HG03457 (cell line): Measurements from ENCODE around the gene KIF5A.
A peak's percentile ranks its signal among the peaks of the same experiment; 100 is the strongest.

Experiments used
- ATAC-seq: cut with Tn5 transposase; IDR thresholded peaks from one replicate; pipeline ENCODE4 v1.9.1; 2021; ENCODE audit warnings: moderate number of reproducible peaks; ENCODE audit not compliant: unreplicated experiment

Gene KIF5A

DNA sequence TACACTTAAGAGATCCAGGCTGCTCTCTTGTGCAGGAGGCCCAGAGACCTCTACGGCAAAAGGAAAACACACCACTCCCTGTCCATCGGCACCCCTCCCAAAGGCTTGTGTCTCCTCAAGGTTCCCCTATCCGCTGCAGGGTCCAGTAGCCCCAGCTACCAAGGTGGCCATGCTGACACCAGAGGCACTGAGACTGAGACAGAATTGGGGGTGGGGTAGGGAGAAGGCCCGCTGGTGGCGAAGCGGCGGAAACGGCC lies 30.1 kb upstream of the KIF5A start:
- ATAC-seq: peak; percentile 3

DNA sequence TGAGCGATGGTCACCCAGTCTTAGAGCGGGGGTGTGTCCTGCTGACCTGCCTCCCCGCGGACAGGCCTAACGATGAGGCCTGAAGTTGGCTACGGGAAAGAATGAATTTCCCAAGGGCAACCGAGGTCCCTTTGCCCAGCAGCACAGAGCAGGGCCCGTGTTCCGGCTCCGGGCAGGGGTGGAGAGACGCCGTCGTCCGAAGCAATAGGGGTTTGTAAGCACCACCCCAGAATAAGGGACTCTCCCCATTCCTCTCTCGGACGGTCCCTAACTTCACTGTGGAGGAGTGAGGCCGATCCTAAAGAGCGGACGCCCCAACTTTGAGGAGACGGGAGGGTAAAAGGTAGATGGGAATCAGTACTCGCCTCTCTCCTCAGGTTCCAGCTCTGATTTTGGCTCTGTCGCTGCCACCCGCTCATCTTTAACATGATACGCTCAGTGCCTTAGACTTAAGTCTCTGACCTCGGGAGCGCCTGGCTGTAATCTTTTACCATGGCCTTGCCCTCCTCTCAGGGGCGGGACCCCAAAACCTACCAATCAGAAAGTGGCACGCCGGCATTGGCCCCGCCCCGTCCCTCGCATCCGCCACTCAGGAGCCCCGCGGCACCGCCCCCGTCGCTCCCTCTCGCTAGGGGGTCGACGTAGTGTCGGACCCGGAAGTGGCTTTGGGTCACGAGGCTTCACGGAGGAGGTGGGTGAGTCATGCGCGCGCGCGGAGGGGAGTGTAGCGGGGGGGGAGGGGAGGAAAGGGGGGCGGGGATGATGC lies 29.6 kb upstream of the KIF5A start, which contains the start of gene DDIT3:
Gene DDIT3 (minus strand): TSS at position 462 of the 766 bp plus-strand sequence. CDS start 3,108 bp downstream, outside the sequence.
- peak; percentile 53 for ATAC-seq

DNA sequence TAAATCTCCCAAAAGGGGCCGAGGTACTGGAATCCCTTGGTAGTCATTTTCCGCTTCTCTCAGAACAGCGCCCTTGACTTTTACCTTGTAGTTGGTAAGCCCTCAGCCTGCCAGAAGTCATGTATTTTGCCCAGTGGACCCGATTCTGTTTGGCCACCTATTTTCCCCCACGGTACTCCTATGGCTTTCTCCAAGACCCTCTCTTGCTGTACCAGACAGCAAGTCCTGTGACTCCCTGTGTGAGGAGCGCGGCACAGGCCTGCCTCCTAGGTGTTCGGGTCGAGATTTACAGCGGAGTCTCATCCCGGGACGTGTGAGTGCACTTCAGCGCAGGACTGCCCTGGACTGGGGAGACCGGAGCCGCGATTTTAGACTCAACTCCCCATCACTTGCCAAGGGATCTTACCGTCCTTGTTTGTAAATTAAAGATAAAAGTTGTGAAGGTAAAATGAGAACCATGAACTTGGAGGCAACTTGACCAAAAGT lies 28.3 kb upstream of the KIF5A start:
- no peak for ATAC-seq

DNA sequence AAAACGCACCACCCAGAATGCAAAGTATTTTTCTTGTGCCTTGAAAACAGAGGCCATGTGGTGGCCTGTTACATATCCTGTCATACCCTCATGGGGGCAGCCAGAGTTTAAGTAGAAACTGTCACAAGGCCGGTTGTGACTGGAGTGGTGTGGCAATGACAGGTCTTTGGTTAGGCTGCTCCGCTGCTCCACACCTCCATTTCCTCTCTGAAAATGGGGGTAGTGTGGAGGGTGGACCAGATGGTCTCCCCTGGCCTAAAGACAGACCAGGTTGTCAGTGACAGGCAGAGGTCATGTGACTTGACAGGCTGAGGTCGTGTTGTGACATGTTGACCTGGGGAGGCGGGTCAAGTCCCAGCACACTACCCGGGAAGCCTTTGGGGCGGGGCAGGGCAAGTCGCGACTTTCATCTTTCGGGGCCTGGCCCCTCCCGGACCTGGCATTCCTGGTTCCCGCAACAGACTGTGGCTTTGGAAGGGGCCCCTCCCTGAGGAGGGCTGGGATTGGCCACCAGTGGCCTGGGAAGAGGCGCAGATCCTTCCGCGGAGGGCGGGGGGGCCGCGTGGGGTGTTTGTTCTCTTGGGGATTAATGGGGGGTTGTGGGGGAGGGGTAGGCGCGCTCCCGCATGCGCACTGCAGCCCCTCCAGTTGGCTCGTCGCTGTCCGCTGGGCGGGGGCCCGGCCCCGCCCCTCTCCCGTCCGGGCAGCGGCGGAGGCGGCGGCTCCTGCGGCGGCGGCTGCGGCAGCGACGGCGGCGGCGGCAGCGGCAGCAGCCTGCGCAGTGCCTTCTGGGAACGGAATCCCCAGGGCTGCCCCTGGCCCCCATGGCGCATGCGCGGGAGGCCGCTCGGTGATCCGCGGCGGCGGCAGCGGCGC lies 27.6 kb upstream of the KIF5A start, which contains the start of gene MBD6:
Gene MBD6 (plus strand): TSS at position 814 of the 876 bp plus-strand sequence. CDS start 1,480 bp downstream, outside the sequence.
- ATAC-seq: peak; percentile 25

DNA sequence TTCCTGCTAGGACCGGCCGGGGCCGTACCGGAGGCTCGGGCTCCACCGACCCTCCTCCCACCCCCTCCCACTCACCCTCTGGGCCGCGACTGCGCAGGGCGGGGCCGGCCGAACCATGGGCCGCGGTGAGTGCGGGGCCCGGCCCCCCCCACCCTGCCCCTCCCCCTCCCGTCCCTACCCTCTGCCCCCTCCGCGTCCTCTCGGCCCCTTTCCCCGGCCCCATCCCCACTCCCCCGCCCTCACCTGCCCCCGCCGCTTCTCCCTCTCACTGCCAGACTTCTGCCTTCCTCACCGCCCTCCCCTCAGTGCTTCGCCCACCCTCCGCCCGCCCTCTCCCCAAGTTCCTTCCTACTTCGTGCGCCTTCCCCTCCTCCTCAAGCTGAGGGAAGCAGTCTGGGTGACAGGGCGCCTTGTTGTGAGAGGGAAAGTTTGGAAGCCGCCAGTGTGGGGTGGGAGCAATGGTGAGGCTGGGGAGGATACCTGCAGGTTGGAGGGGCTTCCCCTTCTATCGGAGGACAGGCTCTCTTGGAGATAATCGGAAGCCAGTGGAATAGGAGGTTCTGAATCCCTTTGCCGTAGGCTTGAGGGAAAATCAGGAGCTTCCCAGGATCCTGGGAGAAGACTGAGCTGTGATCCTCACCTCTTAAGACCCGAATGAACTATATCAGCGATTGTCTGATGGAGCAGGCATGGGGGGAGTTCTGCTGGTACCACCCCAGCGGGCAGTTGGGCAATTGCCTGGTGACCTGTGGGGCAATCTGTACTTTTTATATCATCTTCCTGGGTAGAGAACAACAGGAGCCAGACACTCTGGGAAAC lies 26.7 kb upstream of the KIF5A start:
- ATAC-seq: no peak

DNA sequence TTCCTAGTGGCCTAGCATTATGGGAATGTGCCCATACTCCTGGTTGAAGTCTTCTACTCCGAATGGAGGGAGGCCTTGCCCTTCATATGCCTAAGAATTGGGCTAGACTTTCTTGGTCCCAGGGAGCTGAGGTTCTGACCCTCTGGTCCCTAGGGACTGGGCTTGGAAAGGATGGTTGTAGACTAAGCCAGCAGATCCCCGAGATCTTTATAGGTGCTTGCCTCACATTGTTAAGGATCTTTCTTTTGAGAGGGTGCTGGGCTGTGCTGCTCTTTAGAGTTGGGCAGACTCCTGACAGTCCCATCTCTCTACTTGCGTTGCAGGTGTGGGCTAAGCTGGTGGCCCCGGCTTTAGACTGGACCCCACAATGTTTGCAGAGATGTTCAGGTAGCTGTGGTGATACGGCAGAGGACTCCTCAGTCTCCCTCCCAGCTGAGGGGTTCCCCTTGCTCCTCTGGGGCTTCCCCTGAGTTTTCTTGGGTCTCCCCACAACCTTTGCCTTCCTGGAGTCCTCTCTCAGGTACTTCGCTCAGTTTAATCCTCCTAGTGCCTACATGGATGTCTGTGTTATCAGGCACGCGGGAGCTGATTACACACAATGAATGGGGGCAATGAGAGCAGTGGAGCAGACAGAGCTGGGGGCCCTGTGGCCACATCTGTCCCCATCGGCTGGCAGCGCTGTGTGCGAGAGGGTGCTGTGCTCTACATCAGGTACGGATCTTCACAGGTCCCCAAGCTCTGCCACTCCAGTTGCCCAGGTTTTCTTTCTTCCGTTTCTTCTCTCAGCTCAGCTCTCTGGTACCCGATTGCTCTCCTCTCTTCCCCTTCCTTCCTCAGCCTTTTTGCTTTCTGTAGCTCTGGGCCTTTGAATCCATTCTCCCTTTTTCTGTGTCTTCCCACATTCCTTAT lies 25.9 kb upstream of the KIF5A start:
- no peak for ATAC-seq

DNA sequence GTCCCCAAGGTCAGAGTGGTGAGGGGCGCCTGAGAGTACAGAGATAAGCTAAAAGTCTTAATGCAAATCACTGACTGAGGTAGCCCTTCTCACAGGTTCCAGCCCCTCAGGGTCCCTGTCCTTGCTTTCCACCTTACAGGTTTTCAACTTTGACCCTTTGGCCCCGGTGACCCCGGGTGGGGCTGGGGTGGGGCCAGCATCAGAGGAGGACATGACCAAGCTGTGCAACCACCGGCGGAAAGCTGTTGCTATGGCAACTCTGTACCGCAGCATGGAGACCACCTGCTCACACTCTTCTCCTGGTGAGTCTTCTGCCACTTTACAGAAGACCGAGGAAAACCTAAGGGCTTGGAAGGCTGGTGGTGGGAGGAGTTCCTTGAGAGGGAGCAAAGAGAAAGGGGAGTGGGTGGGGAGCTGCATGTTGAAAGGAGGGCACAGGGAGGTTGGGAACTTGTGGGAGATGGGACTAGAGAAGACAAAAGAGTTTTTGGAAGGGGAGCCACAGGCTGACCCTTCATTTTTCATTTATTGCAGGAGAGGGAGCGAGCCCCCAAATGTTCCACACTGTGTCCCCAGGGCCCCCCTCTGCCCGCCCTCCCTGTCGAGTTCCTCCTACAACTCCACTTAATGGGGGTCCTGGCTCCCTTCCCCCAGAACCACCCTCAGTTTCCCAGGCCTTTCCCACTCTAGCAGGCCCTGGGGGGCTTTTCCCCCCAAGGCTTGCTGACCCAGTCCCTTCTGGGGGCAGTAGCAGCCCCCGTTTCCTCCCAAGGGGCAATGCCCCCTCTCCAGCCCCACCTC lies 24.8 kb upstream of the KIF5A start:
- ATAC-seq: no peak

DNA sequence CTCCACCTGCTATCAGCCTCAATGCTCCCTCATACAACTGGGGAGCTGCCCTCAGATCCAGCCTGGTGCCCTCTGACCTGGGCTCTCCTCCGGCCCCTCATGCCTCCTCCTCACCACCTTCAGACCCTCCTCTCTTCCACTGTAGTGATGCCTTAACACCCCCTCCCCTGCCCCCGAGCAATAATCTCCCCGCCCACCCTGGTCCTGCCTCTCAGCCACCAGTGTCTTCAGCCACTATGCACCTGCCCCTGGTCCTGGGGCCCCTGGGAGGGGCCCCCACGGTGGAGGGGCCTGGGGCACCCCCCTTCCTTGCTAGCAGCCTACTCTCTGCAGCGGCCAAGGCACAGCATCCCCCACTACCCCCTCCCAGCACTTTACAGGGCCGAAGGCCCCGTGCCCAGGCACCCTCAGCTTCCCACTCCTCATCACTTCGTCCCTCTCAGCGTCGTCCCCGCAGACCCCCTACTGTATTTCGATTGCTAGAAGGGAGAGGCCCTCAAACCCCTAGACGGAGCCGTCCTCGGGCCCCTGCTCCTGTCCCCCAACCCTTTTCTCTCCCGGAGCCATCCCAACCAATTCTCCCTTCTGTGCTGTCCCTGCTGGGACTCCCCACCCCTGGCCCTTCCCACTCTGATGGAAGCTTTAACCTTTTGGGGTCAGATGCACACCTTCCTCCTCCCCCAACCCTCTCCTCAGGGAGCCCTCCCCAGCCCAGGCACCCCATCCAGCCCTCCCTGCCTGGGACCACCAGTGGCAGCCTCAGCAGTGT lies 24.0 kb upstream of the KIF5A start:
- ATAC-seq: no peak

DNA sequence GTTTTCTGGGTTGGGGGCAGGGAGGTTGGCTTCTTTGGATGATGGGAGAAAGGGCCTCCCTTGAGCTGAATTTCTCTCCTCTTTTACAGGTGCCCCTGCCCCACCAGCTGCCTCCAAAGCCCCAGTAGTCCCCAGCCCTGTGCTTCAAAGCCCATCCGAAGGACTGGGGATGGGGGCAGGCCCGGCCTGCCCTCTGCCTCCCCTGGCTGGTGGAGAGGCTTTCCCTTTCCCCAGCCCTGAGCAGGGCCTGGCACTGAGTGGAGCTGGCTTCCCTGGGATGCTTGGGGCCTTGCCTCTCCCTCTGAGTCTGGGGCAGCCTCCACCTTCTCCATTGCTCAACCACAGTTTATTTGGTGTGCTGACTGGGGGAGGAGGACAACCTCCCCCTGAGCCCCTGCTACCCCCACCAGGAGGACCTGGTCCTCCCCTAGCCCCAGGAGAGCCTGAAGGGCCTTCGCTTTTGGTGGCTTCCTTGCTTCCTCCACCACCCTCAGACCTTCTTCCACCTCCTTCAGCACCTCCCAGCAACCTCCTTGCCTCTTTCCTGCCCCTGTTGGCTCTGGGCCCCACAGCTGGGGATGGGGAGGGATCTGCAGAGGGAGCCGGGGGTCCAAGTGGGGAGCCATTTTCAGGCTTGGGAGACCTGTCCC lies 23.2 kb upstream of the KIF5A start:
- ATAC-seq: no peak

DNA sequence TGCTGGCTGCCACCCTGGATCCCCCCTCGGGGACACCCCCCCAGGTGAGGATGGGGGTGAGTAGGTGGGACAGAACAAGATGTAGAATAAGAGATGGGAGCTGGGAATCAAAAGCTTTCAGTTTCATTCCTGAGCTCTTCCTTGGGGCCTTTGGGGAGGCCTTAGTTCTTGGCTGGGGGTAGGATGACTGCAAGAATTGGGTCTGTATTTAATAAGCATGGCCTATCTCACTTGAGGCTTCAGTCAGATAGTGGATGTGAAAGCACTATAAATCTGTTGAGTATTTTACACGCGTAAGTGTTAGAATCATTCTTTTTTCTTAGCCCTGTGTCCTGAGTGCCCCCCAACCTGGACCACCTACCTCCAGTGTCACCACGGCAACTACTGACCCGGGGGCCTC lies 22.7 kb upstream of the KIF5A start:
- no peak for ATAC-seq

DNA sequence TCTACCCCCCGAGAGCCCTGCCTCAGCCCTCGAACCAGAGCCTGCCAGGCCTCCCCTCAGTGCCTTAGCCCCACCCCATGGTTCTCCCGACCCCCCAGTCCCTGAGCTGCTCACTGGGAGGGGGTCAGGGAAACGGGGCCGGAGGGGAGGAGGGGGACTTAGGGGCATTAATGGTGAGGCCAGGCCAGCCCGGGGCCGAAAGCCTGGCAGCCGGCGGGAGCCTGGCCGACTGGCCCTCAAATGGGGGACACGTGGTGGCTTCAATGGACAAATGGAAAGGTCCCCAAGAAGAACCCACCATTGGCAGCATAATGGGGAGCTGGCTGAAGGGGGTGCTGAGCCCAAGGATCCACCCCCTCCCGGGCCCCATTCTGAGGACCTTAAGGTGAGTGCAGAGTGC lies 21.7 kb upstream of the KIF5A start:
- no peak for ATAC-seq

DNA sequence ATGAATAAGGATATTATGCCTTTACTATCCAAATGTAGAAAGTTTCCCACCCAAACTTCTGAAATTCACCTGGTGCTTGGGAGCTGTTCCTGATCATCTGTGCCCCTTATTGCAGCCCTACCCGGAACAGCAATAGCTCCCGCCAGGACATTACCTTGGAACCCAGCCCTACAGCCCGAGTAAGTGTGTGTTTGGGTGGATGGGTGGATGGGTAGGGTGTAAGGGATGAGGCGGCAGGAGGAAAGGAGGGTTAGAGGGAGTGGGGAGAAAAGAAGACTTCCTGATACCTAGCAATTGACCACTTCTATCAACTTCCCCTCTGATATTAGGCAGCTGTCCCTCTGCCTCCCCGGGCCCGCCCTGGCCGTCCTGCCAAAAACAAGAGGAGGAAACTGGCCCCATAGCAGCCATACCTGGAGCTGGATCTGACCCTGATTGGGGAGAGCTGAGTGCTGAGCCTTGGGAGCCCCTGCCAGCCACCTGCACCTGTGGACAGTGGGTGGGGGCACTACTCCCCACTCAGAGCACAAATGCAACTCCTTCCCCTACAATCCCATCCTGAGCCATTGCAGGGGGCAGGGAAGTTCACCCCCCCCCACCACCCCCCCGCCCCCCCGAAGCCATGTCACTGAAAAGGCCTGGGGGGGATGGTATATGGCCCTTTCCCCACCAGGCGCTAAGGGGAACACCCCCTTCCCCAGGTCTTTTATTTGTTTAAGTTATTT lies 20.9 kb upstream of the KIF5A start:
- ATAC-seq: no peak

DNA sequence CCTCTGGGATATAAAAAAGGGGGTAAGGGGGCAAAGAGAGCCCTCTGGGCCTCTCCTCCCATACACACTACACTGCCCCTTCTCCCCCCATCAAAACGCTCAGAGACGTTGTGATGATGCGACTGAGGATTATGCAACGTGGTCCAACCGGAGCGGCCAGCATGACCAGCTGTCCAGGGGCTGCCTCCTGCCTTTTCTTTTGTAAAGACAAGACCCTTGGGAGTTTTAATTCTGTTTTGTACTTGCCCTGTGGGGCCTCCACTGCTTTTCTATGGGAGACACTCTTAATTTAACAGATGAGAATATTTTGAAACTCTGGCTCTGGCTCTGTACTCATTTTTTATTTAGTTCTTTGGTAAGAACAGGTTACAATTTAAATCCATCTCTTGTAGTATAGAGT lies 20.0 kb upstream of the KIF5A start:
- no peak for ATAC-seq

DNA sequence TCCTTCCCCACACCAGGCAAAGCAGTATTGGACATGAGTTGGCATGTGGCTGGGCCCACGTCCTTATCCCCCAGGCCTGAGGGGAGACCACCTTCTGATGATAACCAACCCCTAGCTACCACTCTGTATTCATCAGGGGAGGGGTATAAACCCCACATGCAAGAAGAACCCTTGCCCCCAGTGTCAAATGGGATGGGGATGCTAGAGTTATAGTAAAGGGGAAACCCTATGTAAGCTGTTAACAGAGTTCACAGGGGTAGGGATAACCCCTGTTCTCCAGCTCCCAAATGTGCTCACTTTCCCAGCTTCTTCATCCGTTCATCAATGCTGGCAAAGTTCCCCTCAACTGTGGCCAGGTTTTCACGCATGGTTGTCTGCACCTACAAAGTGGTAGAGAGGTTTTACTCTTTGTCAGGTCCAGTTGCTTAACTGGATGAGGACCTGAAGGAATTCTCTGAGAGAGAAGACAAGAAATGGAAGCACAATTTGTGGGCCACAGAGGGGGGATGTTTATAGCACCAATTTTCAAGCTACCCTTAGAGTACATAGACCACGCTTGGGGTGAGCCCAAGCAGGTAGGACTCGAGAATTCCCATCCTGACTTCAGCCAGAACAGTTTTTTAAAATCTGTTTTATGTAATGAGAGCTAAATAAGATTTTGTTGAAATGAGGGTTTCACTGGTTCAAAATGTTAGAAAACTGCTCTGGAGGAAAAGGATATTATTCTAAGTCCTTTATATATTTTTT lies 19.3 kb upstream of the KIF5A start:
- no peak for ATAC-seq

DNA sequence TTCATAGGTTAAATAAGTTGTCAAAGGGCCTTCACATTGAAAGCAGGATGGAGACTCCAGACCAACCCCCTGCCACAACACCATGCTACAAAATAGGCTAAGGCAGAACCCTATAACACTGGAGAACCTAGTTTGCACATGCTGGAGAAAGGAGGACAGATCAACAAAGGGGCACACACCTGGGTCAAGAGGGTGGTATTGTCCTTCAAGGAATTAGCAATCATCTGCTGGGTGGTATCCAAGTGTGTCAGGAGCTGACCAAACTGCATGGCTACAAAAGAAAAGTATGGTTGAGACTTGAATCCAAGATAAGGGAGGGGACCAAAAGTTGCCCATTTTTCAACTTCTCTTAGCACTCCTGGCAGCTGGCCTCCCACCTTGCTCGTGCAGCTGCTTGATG lies 18.0 kb upstream of the KIF5A start:
- no peak for ATAC-seq

DNA sequence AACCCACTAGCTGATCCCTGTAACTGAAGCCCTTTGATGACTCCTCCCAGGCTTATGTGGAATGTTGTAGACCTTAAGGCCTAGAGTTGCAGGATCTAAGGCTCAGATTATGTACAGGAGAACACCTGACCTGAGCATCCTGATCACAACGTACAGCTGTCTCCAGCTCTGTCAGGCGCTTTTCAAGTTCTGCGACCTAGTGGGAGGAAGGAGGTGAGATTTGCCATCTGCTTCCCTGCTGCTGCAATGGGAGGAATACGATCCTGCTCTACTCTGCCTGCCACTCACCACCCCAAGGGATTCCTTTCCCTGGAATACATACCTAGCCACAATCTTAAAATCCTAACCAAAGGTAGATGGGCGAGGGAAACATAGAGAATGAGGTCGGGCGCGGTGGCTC lies 16.7 kb upstream of the KIF5A start:
- no peak for ATAC-seq

DNA sequence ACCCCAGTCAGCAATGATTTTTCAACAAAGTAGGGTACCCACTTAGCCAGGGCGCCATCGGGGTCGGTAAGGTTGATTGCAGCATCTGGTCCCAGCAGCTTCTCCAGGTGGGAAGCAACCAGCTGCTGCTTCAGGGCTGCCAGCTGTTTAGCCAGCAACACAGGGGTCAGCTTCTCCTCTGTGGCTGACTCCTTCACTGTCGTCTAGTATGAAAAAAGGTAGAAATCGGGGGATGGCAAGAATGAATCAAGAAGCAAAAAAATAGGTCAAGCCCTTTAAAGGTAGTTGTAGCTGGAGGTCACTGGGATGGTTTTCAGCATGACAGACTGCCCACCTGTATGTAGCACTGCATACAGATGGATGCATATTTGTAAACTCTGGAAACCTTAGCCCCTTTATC lies 15.6 kb upstream of the KIF5A start:
- ATAC-seq: no peak
